Vagina (tissue), 2 donors: ENCODE results near the gene SCRN1.

Experiments used
- CTCF ChIP-seq, 3 experiments: fragments of 450-650 bp in 2 of 3; fragments of 200-600 bp in 1 of 3; sonication (generic) in 1 of 3; IDR thresholded peaks; one replicate each; pipeline ENCODE4 v1.5.1; 2017 to 2019; ENCODE audit warnings: antibody characterized with exemption in 3 of 3, mild to moderate bottlenecking in 2 of 3, moderate library complexity in 2 of 3
- POLR2A ChIP-seq, 2 donors: fragments of 450-650 bp; IDR thresholded peaks; one replicate each; pipeline ENCODE4 v1.6.1; 2017; ENCODE audit warnings: antibody characterized with exemption in 2 of 2, mild to moderate bottlenecking in 2 of 2, moderate library complexity in 2 of 2
- POLR2AphosphoS5 ChIP-seq, 2 donors: sonication (generic); formaldehyde crosslinking; IDR thresholded peaks; one replicate each; pipeline ENCODE4 v1.9.0; 2017; ENCODE audit warnings: antibody characterized with exemption in 2 of 2, mild to moderate bottlenecking in 2 of 2, low read depth in 1 of 2; ENCODE audit not compliant: insufficient read depth in 1 of 2

DNA sequence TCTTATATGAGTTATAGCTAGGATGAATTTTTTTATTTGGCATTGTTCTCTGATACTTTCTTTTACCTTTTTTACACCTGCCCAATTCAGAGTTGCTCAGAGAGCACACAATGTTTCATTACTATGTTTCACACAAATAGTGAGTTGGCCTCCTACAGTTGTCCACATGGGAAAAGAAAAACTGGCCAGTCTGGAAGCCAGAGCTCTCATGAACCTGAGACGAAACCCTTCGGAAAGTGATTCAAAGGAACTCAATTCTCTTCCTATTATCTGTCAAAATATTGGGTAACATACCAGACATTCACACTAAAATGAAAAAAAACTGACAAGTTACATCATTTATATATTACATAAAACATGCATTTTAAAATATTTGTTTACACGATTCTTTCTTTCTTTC lies 15.3 kb downstream of the SCRN1 start:
- TF ChIP-seq CTCF (IDR thresholded peaks at IDR 0.05): no peak
- no peak for TF ChIP-seq POLR2AphosphoS5 (IDR thresholded peaks at IDR 0.05; ENCODE audit: insufficient read depth in 1 of 2, low read depth in 1 of 2)
- no peak for TF ChIP-seq POLR2A (IDR thresholded peaks at IDR 0.05)
